Measurements from ENCODE around the gene TMEM81. TPM values are rescaled to one million over a fixed set of nuclear protein-coding genes. Genes with fewer than 3 reads are reported as not detected.

Gene TMEM81, protein sequence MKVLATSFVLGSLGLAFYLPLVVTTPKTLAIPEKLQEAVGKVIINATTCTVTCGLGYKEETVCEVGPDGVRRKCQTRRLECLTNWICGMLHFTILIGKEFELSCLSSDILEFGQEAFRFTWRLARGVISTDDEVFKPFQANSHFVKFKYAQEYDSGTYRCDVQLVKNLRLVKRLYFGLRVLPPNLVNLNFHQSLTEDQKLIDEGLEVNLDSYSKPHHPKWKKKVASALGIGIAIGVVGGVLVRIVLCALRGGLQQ
- total RNA-seq, result 3.2 and 3.3 TPM in 2 replicates

GRCh38 chr1:205084360-205084759, at the start of gene TMEM81:
TSS of gene TMEM81 (minus strand) at chr1:205084460. CDS start at chr1:205084320, 140 bp downstream.
- Mint-ChIP-seq H3K9me3 (no peaks in the 10 kb centered on the region), H3K4me3 (ENCODE audit: low read depth) (no peak within 1 kb of the TSS), H3K4me1 (ENCODE audit: low read depth) (no peaks in the 10 kb centered on the region), H3K36me3 (ENCODE audit: low read depth) (peaks cover 37% of the 10 kb centered on the region), H3K27ac (no peak within 1 kb of the TSS), H3K27me3 (ENCODE audit: low read depth) (no peaks in the 10 kb centered on the region)
- intact Hi-C loops (cut with micrococcal nuclease), result no loop called here
- DNase-seq (ENCODE audit: low spot score), result no peak

DNA sequence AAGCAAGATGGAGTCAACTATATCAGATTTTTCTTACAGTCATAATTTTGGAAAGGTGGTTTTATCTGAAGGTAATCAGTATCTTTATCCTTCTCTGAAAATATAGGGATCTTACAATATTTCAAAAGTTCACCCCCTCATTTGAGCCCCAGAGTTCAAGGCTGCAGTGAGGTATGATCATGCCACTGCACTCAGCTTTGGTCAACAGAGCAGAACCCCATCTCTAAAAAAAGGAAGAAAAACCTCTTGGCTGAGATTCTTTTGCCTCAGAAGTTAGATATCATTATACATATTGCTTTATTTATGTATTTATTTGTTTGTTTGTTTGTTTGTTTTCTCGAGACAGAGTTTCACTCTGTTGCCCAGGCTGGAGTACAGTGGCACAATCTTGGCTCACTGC, 49.0 kb upstream of the TMEM81 start:
- Mint-ChIP-seq H3K4me3 (ENCODE audit: low read depth) (no peak overlapping the region), H3K4me1 (ENCODE audit: low read depth) (no peaks in the 10 kb centered on the region), H3K36me3 (ENCODE audit: low read depth) (no peaks in the 10 kb centered on the region), H3K27me3 (ENCODE audit: low read depth) (no peaks in the 10 kb centered on the region), H3K27ac (no peak overlapping the region), H3K9me3 (no peaks in the 10 kb centered on the region)
- intact Hi-C loops (cut with micrococcal nuclease), result no loop called here
- no peak for DNase-seq (ENCODE audit: low spot score)

DNA sequence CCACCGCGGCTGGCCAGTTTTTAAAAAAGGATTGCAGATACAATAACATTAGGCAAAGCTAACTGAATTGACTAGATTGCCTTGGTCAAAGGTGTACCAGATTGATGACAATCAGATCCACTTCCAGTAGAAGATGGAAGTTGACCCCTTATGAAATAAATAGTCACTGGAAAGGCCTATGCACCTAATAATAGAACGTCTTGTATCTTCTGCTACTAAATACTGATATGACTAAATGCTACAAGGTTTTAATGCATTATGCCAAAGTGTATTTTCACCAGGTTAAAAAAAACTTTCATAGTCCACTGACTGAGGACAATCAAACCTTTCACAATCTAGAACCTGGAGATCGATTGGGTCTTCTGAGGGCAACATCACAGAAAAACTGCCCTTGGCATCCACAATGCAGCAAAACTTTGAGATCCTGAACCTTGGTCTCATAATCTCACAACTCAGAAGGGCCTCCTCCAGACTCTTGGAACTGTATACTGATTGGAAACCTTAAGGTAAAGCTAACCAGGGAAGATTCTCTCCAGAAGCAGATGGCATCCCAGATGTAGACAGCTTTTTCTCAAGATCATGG, 45.3 kb upstream of the TMEM81 start:
- intact Hi-C loops (cut with micrococcal nuclease), result no loop called here
- Mint-ChIP-seq H3K4me3 (ENCODE audit: low read depth) (no peak overlapping the region), H3K27ac (no peak overlapping the region), H3K4me1 (ENCODE audit: low read depth) (peaks cover 3% of the 10 kb centered on the region), H3K9me3 (no peaks in the 10 kb centered on the region), H3K36me3 (ENCODE audit: low read depth) (no peaks in the 10 kb centered on the region), H3K27me3 (ENCODE audit: low read depth) (no peaks in the 10 kb centered on the region)
- DNase-seq (ENCODE audit: low spot score), result no peak

DNA sequence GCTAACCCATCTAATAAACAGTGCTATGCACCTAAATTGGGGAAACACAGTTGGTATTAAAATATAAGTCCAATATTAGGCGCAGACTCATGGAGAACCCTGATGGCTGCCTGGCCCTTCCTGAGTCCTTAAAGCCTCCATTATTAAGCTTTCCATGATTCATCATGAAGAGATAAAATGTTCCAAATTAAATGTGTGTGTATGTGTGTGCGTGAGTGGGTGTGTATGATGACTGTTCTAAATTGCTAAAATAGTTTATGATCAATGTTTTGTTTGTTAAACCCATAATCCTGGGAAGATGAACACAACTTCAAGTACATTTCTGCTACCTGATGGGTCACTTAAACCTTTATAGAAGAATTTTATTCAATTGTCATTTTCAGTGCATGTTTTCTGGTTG, 43.8 kb upstream of the TMEM81 start:
- Mint-ChIP-seq H3K27me3 (ENCODE audit: low read depth) (no peaks in the 10 kb centered on the region), H3K9me3 (no peaks in the 10 kb centered on the region), H3K4me1 (ENCODE audit: low read depth) (peaks cover 3% of the 10 kb centered on the region), H3K27ac (no peak overlapping the region), H3K4me3 (ENCODE audit: low read depth) (no peak overlapping the region), H3K36me3 (ENCODE audit: low read depth) (no peaks in the 10 kb centered on the region)
- DNase-seq (ENCODE audit: low spot score), result no peak
- intact Hi-C loops (cut with micrococcal nuclease), result no loop called here

GRCh38 chr1:205127646-205128045, 43.4 kb upstream of the TMEM81 start:
- Mint-ChIP-seq H3K36me3 (ENCODE audit: low read depth) (no peaks in the 10 kb centered on the region), H3K9me3 (no peaks in the 10 kb centered on the region), H3K27me3 (ENCODE audit: low read depth) (no peaks in the 10 kb centered on the region), H3K4me1 (ENCODE audit: low read depth) (peaks cover 7% of the 10 kb centered on the region), H3K27ac (no peak overlapping the region), H3K4me3 (ENCODE audit: low read depth) (no peak overlapping the region)
- intact Hi-C loops (cut with micrococcal nuclease), result no loop called here
- DNase-seq (ENCODE audit: low spot score), result no peak

GRCh38 chr1:205124726-205125125, 40.5 kb upstream of the TMEM81 start:
- intact Hi-C loops (cut with micrococcal nuclease), result no loop called here

DNA sequence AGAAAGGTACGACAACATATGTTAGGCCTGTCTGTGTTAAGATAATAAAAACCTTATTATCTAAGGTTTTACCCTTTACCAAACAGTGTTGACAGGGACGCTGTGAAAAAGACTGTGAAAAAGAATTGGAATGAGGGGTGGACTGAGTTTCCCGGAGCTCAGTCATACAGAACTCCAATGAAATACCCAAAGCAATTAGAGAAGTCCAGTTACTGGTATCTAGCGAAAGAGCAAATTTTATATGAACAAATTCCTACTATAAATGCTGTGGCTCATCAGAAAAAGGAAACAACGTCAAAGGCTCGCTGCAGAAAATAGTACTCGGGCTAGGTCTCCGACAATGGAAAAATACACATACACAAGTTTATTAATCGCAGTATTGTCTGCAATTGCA, 38.2 kb upstream of the TMEM81 start:
- peak overlapping the region; percentile 99 for H3K27ac Mint-ChIP-seq
- intact Hi-C loops (cut with micrococcal nuclease), result loop anchor here (1.0 kb wide), 4 partner anchors 19 to 134 kb away; partner anchors contain the start of gene DSTYK
- H3K4me1 Mint-ChIP-seq (ENCODE audit: low read depth), result peaks cover 35% of the 10 kb centered on the region

More at GRCh38 chr1:205124726-205125125, 40.5 kb upstream of the TMEM81 start:
- Mint-ChIP-seq H3K36me3 (ENCODE audit: low read depth) (peaks cover 11% of the 10 kb centered on the region), H3K4me3 (ENCODE audit: low read depth) (no peak overlapping the region), H3K4me1 (ENCODE audit: low read depth) (peaks cover 26% of the 10 kb centered on the region), H3K9me3 (no peaks in the 10 kb centered on the region), H3K27ac (no peak overlapping the region), H3K27me3 (ENCODE audit: low read depth) (no peaks in the 10 kb centered on the region)
- DNase-seq (ENCODE audit: low spot score), result no peak

DNA sequence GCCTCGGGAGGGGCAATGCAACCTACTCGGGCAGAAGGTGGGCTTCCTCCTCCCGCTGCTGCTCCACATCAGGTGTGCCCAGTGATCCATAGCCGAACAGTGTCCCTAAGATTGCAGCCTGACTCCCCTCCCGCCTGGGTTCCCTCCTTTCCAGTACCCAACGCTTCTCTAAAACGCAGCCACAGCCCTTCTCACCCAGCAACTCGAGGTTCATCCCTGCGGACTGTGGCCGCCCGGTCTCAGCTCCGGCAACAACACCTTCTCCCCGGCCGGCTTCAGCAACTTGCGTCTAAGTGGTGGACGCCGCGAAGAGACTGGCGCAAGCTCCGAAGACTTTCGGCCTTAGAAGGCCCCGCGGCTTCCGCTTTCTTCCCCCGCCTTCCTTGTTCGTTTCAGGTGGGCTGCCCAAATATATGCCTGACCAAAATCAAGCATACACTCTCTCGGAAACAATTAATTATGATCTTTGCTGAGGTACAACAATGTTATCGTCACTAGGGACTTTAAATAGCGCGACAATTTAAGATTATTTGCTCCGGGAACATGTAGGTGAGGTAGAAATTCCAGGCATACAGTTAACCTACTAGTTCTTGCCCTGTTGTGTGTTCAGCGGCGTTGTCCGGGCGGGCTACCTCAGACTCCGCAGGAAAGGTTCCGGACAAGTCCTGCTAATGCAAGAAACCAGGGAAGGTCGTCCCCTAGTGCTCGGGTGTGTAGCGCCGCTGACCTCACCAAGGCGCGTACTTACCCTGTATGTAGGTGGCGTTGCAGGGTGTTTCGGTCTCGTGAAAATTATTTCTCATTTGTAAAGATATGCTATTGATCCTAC, 37.6 kb upstream of the TMEM81 start, which contains the start of gene RBBP5:
RBBP5 (minus strand) TSS at position 319 of the 829 bp plus-strand sequence; CDS start at position 214, 105 bp downstream.
- intact Hi-C loops (cut with micrococcal nuclease), result loop anchor here (1.0 kb wide), 4 partner anchors 19 to 134 kb away; partner anchors contain the start of gene DSTYK
- Mint-ChIP-seq H3K27me3 (ENCODE audit: low read depth) (no peaks in the 10 kb centered on the region), H3K27ac (peak within 1 kb of the TSS; percentile 99), H3K36me3 (ENCODE audit: low read depth) (peaks cover 22% of the 10 kb centered on the region), H3K9me3 (no peaks in the 10 kb centered on the region), H3K4me1 (ENCODE audit: low read depth) (peaks cover 35% of the 10 kb centered on the region), H3K4me3 (ENCODE audit: low read depth) (peak within 1 kb of the TSS; percentile 98)
- DNase-seq (ENCODE audit: low spot score), result peak; percentile 90

More for the DNA sequence above, 38.2 kb upstream of the TMEM81 start:
- Mint-ChIP-seq H3K4me3 (ENCODE audit: low read depth) (peak overlapping the region; percentile 98), H3K9me3 (no peaks in the 10 kb centered on the region), H3K36me3 (ENCODE audit: low read depth) (peaks cover 20% of the 10 kb centered on the region), H3K27me3 (ENCODE audit: low read depth) (no peaks in the 10 kb centered on the region)
- DNase-seq (ENCODE audit: low spot score), result no peak

DNA sequence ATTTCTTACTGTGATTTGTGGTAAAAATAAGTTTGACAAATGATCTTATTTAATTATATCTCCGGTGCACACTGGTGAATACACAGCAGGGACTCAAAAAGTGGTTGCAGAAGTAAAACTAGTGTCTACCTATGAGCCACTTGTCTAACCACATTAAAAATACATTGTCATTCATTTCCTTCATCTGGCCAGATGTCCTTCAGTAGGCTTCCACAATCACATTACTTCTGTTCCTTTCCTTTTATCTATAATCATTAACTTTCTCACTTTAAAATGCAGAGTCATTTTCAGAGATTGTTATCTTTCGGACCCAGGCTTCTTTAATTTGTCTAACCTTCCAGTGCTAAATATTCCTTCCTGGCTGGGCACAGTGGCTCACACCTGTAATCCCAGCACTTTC, 34.5 kb upstream of the TMEM81 start:
- peak overlapping the region; percentile 11 for H3K27ac Mint-ChIP-seq
- peaks cover 32% of the 10 kb centered on the region for H3K36me3 Mint-ChIP-seq (ENCODE audit: low read depth)
- H3K4me1 Mint-ChIP-seq (ENCODE audit: low read depth), result peaks cover 33% of the 10 kb centered on the region

DNA sequence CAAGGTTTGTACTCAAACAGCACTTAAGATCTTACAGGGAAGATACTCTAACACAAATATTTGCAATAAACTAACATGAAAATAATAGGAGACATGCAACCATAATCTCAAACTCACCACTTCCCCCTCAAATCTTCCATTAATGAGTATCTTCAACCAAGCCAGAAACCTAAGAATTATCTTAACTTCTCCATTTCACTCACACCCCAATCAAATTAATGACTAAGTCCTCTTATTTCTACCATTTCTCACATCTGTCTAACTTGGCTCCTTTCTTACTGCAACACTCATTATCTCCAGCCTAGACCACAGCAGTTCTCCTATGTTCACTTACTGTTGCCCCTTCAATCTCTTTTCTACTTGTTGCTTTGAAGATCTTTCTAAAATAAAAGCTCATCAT, 27.1 kb upstream of the TMEM81 start:
- no peak overlapping the region for H3K4me3 Mint-ChIP-seq (ENCODE audit: low read depth)
- no peaks in the 10 kb centered on the region for H3K9me3 Mint-ChIP-seq
- intact Hi-C loops (cut with micrococcal nuclease), result no loop called here
- no peaks in the 10 kb centered on the region for H3K27me3 Mint-ChIP-seq (ENCODE audit: low read depth)
- no peak for DNase-seq (ENCODE audit: low spot score)
- H3K27ac Mint-ChIP-seq, result no peak overlapping the region
- H3K36me3 Mint-ChIP-seq (ENCODE audit: low read depth), result peaks cover 46% of the 10 kb centered on the region
- H3K4me1 Mint-ChIP-seq (ENCODE audit: low read depth), result peaks cover 4% of the 10 kb centered on the region

More for the DNA sequence above, 34.5 kb upstream of the TMEM81 start:
- intact Hi-C loops (cut with micrococcal nuclease), result no loop called here
- no peak for DNase-seq (ENCODE audit: low spot score)
- Mint-ChIP-seq H3K9me3 (no peaks in the 10 kb centered on the region), H3K27me3 (ENCODE audit: low read depth) (no peaks in the 10 kb centered on the region), H3K4me3 (ENCODE audit: low read depth) (no peak overlapping the region)

- Mint-ChIP-seq H3K27me3 (ENCODE audit: low read depth) (no peaks in the 10 kb centered on the region), H3K4me1 (ENCODE audit: low read depth) (peaks cover 2% of the 10 kb centered on the region), H3K36me3 (ENCODE audit: low read depth) (peaks cover 54% of the 10 kb centered on the region), H3K27ac (no peak overlapping the region), H3K4me3 (ENCODE audit: low read depth) (no peak overlapping the region), H3K9me3 (no peaks in the 10 kb centered on the region)
- intact Hi-C loops (cut with micrococcal nuclease), result no loop called here
- DNase-seq (ENCODE audit: low spot score), result no peak
Measured at GRCh38 chr1:205109711-205110110, 25.5 kb upstream of the TMEM81 start.

- no peak for DNase-seq (ENCODE audit: low spot score)
- H3K36me3 Mint-ChIP-seq (ENCODE audit: low read depth), result peaks cover 56% of the 10 kb centered on the region
- peaks cover 2% of the 10 kb centered on the region for H3K4me1 Mint-ChIP-seq (ENCODE audit: low read depth)
- no peaks in the 10 kb centered on the region for H3K9me3 Mint-ChIP-seq
- no peaks in the 10 kb centered on the region for H3K27me3 Mint-ChIP-seq (ENCODE audit: low read depth)
- no peak overlapping the region for H3K4me3 Mint-ChIP-seq (ENCODE audit: low read depth)
- intact Hi-C loops (cut with micrococcal nuclease), result no loop called here
- no peak overlapping the region for H3K27ac Mint-ChIP-seq
Measured at GRCh38 chr1:205109269-205109668, 25.0 kb upstream of the TMEM81 start.

GRCh38 chr1:205108464-205108863, 24.2 kb upstream of the TMEM81 start:
- intact Hi-C loops (cut with micrococcal nuclease), result no loop called here
- DNase-seq (ENCODE audit: low spot score), result no peak
- no peaks in the 10 kb centered on the region for H3K27me3 Mint-ChIP-seq (ENCODE audit: low read depth)
- H3K9me3 Mint-ChIP-seq, result no peaks in the 10 kb centered on the region
- no peak overlapping the region for H3K4me3 Mint-ChIP-seq (ENCODE audit: low read depth)
- H3K36me3 Mint-ChIP-seq (ENCODE audit: low read depth), result peaks cover 61% of the 10 kb centered on the region
- H3K27ac Mint-ChIP-seq, result no peak overlapping the region
- peaks cover 2% of the 10 kb centered on the region for H3K4me1 Mint-ChIP-seq (ENCODE audit: low read depth)
